Common myeloid progenitor, CD34-positive (primary cell): ENCODE data around the gene SOS1.
A peak's percentile ranks its signal among the peaks of the same experiment; 100 is the strongest.
"Not testable (repeated sequence)": the region's sequence is repeated elsewhere in the genome, so short reads cannot be mapped to it uniquely, and the experiment has no call there.

Source experiments
- CTCF ChIA-PET: fragments of 350-600 bp; sonication (Branson Sonifier 250); formaldehyde crosslinking; loops from one replicate; lab custom pipeline; 2021; ENCODE audit warnings: antibody characterized with exemption; lab: Charles Lee
- POLR2A ChIA-PET: fragments of 350-600 bp; sonication (Branson Sonifier 250); formaldehyde crosslinking; loops from one replicate; lab custom pipeline; 2021; ENCODE audit warnings: antibody characterized with exemption; lab: Charles Lee
- DNase-seq, 3 donors: peaks; one replicate each; pipeline versions ENCODE4 v3.0.0 to v3.0.0-alpha.2; 2013
- H3K27ac ChIP-seq, 2 experiments: 1 replicate in 1 of 2; 2 replicates in 1 of 2; pipeline ENCODE4 v1.7.0; 2013; ENCODE audit warnings: inconsistent platforms in 2 of 2, low read length in 2 of 2, mild to moderate bottlenecking in 2 of 2, low read depth in 1 of 2, moderate library complexity in 1 of 2; ENCODE audit not compliant: severe bottlenecking in 2 of 2, insufficient read depth in 1 of 2, poor library complexity in 1 of 2
- H3K27me3 ChIP-seq, 5 experiments: replicated peaks in 2 of 5; 1 replicate in 3 of 5; 2 replicates in 2 of 5; pipeline versions ENCODE4 v1.6.1 to v1.7.0; 2013; ENCODE audit warnings: low read length in 4 of 5, mild to moderate bottlenecking in 2 of 5, moderate library complexity in 2 of 5, inconsistent platforms in 1 of 5; ENCODE audit not compliant: insufficient read depth in 5 of 5, control insufficient read depth in 4 of 5
- H3K36me3 ChIP-seq, 4 experiments: 1 replicate in 2 of 4; 2 replicates in 2 of 4; pipeline versions ENCODE4 v1.6.1 to v1.7.0; 2013; ENCODE audit warnings: low read length in 3 of 4, control low read depth in 1 of 4, mild to moderate bottlenecking in 1 of 4; ENCODE audit not compliant: control insufficient read depth in 4 of 4, insufficient read depth in 4 of 4
- H3K4me1 ChIP-seq, 4 experiments: 1 replicate in 3 of 4; 2 replicates in 1 of 4; pipeline versions ENCODE4 v1.6.1 to v1.7.1; 2013; ENCODE audit warnings: low read length in 3 of 4, mild to moderate bottlenecking in 3 of 4, control low read depth in 1 of 4, inconsistent platforms in 1 of 4, moderate library complexity in 1 of 4; ENCODE audit not compliant: control insufficient read depth in 4 of 4, insufficient read depth in 4 of 4; ENCODE audit errors: control extremely low read depth in 1 of 4
- H3K4me3 ChIP-seq, 7 experiments: 1 replicate in 4 of 7; 2 replicates in 3 of 7; pipeline versions ENCODE4 v1.5.1 to v1.7.0; 2013; ENCODE audit warnings: mild to moderate bottlenecking in 7 of 7, low read length in 6 of 7, moderate library complexity in 6 of 7, inconsistent platforms in 2 of 7, low read depth in 2 of 7, control low read depth in 1 of 7; ENCODE audit not compliant: insufficient read depth in 4 of 7, control insufficient read depth in 1 of 7; ENCODE audit errors: extremely low read depth in 1 of 7
- H3K9me3 ChIP-seq, 5 experiments: 1 replicate in 4 of 5; 2 replicates in 1 of 5; pipeline versions ENCODE4 v1.6.1 to v1.7.1; 2013; ENCODE audit warnings: low read length in 4 of 5, mild to moderate bottlenecking in 2 of 5, inconsistent platforms in 1 of 5, low read depth in 1 of 5, moderate library complexity in 1 of 5; ENCODE audit not compliant: control insufficient read depth in 4 of 5, insufficient read depth in 2 of 5; ENCODE audit errors: control extremely low read depth in 1 of 5
- WGBS: methylation state at CpG from one replicate; pipeline ENCODE4 v1.1.5; 2013; ENCODE audit not compliant: insufficient coverage; 5-methylcytosine and 5-hydroxymethylcytosine counted together

The SOS1 gene

DNA sequence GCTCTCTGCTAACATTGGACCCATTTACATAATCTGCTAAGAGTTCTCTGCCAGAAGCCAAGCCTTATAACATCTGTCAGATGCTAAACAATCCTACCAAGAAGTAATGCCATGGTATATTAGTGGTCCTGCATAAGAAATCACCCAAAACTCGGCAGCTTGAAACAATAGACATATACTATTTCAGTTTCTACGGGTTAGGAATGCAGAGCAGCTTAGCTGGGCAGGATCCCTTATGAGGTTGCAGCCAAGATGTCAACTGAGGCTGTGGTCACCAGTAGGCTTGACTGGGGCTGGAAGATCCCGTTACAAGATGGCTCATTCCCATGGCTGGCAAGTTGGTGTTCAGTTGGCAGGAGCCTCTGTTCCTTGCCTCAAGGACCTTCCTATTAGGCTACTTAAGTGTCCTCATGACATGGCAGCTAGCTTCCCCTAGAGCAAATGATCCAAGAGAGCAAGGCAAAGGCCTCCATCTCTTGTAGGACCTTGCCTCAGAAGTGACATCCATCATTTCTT is 25.1 kb upstream of the SOS1 start:
- H3K4me3 ChIP-seq: no peak overlapping the region
- H3K36me3 ChIP-seq: no peaks in the 10 kb centered on the region
- no peak overlapping the region for H3K27ac ChIP-seq
- H3K27me3 ChIP-seq: no peaks in the 10 kb centered on the region
- POLR2A ChIA-PET: no interaction called here
- H3K9me3 ChIP-seq: no peaks in the 10 kb centered on the region
- CTCF ChIA-PET: no interaction called here
- peaks cover 0 to 22% (median 1%) of the 10 kb centered on the region in 4 experiments for H3K4me1 ChIP-seq
- DNase-seq: no peak
- 92% methylated on average over 2 of the region's 3 CpGs for WGBS

DNA sequence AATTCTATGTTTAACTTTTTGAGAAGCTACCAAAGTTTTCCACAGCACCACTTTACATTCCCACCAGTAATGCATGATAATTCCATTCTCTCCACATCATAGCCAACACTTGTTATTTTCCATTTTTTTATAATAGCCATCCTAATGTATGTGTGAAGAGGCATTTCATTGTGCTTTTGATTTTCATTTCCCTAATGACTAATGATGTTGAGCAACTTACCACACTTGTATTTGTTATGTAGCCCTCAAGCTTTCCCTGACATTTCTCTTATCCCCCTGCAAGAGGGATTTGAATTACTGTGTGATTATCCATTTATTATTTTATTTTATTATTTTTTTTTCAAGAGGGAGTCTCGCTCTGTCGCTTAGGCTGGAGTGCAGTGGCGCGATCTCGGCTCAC is 23.6 kb upstream of the SOS1 start:
- WGBS: 100% methylated on average over 5 of the region's 5 CpGs
- ChIA-PET CTCF (no interaction called here), POLR2A (no interaction called here)
- H3K9me3 ChIP-seq: no peaks in the 10 kb centered on the region
- H3K4me1 ChIP-seq: peaks cover 0 to 16% (median 1%) of the 10 kb centered on the region in 4 experiments
- no peaks in the 10 kb centered on the region for H3K36me3 ChIP-seq
- no peak overlapping the region for H3K27ac ChIP-seq
- no peak overlapping the region for H3K4me3 ChIP-seq
- H3K27me3 ChIP-seq: no peaks in the 10 kb centered on the region
- DNase-seq: no peak

DNA sequence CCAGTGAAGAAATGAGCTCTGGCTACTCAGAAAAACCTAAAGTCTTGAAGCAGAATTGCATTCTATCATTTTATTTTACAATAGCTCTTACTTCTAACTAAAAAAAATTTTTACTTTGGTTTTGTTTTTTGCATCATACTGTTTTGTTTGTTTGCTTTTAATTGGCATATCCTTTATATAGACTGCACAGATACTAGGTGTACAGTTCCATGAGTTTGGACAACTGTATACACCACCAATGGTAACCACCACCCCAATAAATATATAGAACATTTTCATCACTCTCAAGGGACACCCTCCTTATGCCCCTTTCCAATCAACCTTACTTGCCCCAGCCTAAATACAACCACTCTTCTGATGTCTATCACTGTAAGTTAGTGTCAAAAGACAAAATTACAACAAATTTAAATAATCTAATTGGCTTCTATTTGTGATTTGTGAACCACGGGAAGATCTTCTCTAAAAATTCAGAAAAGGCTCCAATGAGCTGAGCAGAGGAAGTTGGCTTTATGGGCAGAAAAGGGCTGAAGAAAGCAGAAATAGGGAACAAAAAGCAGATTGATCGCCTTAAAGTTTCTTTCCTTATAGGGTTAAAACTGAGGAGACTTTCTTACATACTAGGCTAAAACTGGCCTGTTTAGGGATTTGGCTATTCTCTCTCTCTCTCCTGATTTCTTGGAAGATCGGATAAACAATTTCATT is 22.2 kb upstream of the SOS1 start:
- H3K9me3 ChIP-seq: no peaks in the 10 kb centered on the region
- H3K4me1 ChIP-seq: peaks cover 0 to 16% (median 1%) of the 10 kb centered on the region in 4 experiments
- DNase-seq: peak in 2 of 3 donors; percentile 15 to 41
- no peaks in the 10 kb centered on the region for H3K27me3 ChIP-seq
- 50% methylated on average over 1 of the region's 3 CpGs for WGBS
- ChIA-PET POLR2A (no interaction called here), CTCF (interaction anchor here (1.7 kb wide), 1 partner anchor 86 kb away, joined by 4 read pairs; no protein-coding TSS in a partner anchor)
- H3K36me3 ChIP-seq: no peaks in the 10 kb centered on the region
- peak overlapping the region in 1 of 2 experiments; percentile 61 for H3K27ac ChIP-seq
- H3K4me3 ChIP-seq: no peak overlapping the region

- Histone ChIP-seq H3K36me3 (no peaks in the 10 kb centered on the region), H3K4me3 (no peak overlapping the region), H3K27ac (peak overlapping the region in 1 of 2 experiments; percentile 25), H3K4me1 (peaks cover 0 to 16% (median 1%) of the 10 kb centered on the region in 4 experiments), H3K27me3 (no peaks in the 10 kb centered on the region), H3K9me3 (no peaks in the 10 kb centered on the region)
- ChIA-PET POLR2A (no interaction called here), CTCF (interaction anchor here (1.0 to 1.7 kb wide), 2 partner anchors 13 to 88 kb away, joined by 3 to 4 read pairs; no protein-coding TSS in a partner anchor)
- WGBS: 100% methylated on average over 1 of the region's 8 CpGs
- DNase-seq: peak in 2 of 3 donors; percentile 25 to 43
These were observed 20.8 kb upstream of the SOS1 start for GRCh38 chr2:39141334-39142271.

- H3K27ac ChIP-seq, DNase-seq, H3K9me3 ChIP-seq, H3K4me3 ChIP-seq, POLR2A ChIA-PET, H3K36me3 ChIP-seq, H3K27me3 ChIP-seq: not testable (repeated sequence)
- CTCF ChIA-PET: interaction anchor here (1.5 kb wide), 1 partner anchor 17 kb away, joined by 4 read pairs; no protein-coding TSS in a partner anchor
- WGBS: 100% methylated on average over 3 of the region's 7 CpGs
- peaks cover 0 to 19% (median 2%) of the 10 kb centered on the region in 4 experiments for H3K4me1 ChIP-seq
These were observed 20.1 kb upstream of the SOS1 start for GRCh38 chr2:39140948-39141333.

- H3K27me3 ChIP-seq: no peaks in the 10 kb centered on the region
- ChIA-PET POLR2A (no interaction called here), CTCF (interaction anchor here (1.5 kb wide), 1 partner anchor 16 kb away, joined by 4 read pairs; no protein-coding TSS in a partner anchor)
- WGBS: 86% methylated on average over 1 of the region's 3 CpGs
- no peak for DNase-seq
- H3K4me1 ChIP-seq: peaks cover 0 to 25% (median 5%) of the 10 kb centered on the region in 4 experiments
- no peaks in the 10 kb centered on the region for H3K36me3 ChIP-seq
- no peak overlapping the region for H3K4me3 ChIP-seq
- no peak overlapping the region for H3K27ac ChIP-seq
- no peaks in the 10 kb centered on the region for H3K9me3 ChIP-seq
These were observed 19.5 kb upstream of the SOS1 start for GRCh38 chr2:39140322-39140847.
